Kidney (tissue), 14 donors: Measurements from ENCODE around the gene NRP1. TPM values are rescaled to one million over a fixed set of nuclear protein-coding genes. Genes with fewer than 3 reads are reported as not detected.
A peak's percentile ranks its signal among the peaks of the same experiment; 100 is the strongest.

Experiments
- DNase-seq, 5 donors: peaks; one replicate each; pipeline ENCODE4 v3.0.0-alpha.2; 2013 to 2020
- FAIRE-seq: peaks from 2 replicates; lab custom pipeline; 2012; peaks lifted over from hg19 to GRCh38; lab: Jason Lieb, UNC
- H3K27ac ChIP-seq, 2 donors: one replicate each; pipeline ENCODE4 v1.7.0; 2013; ENCODE audit warnings: low read depth in 2 of 2, low read length in 2 of 2, inconsistent platforms in 1 of 2
- H3K27me3 ChIP-seq: one replicate; pipeline ENCODE4 v1.7.1; 2013; ENCODE audit warnings: low read length, inconsistent platforms; ENCODE audit not compliant: control insufficient read depth, insufficient read depth
- H3K36me3 ChIP-seq, 3 donors: one replicate each; pipeline versions ENCODE4 v1.7.0 to v1.7.1; 2013; ENCODE audit warnings: low read length in 3 of 3, control low read depth in 1 of 3, inconsistent platforms in 1 of 3; ENCODE audit not compliant: insufficient read depth in 3 of 3, control insufficient read depth in 2 of 3
- H3K4me1 ChIP-seq, 3 donors: one replicate each; pipeline versions ENCODE4 v1.7.0 to v1.7.1; 2013; ENCODE audit warnings: low read length in 3 of 3, inconsistent platforms in 1 of 3, low read depth in 1 of 3; ENCODE audit not compliant: control insufficient read depth in 2 of 3, insufficient read depth in 2 of 3
- H3K4me3 ChIP-seq, 3 donors: one replicate each; pipeline versions ENCODE4 v1.7.0 to v1.8.1; 2013; ENCODE audit warnings: low read length in 3 of 3, control low read depth in 1 of 3, inconsistent platforms in 1 of 3
- H3K9ac ChIP-seq, 3 donors: one replicate each; pipeline versions ENCODE4 v1.7.0 to v1.7.1; 2013; ENCODE audit warnings: low read length in 3 of 3, control low read depth in 1 of 3, inconsistent platforms in 1 of 3
- H3K9me3 ChIP-seq, 3 donors: one replicate each; pipeline versions ENCODE4 v1.7.0 to v1.7.1; 2013; ENCODE audit warnings: low read length in 3 of 3, control low read depth in 1 of 3, inconsistent platforms in 1 of 3; ENCODE audit not compliant: control insufficient read depth in 2 of 3, insufficient read depth in 1 of 3
- intact Hi-C: fragments of 100-400 bp; cut with DNase I; formaldehyde crosslinking; loops from one replicate; pipeline ENCODE4 v1.11.1; 2022
- polyA plus RNA-seq: library from polyadenylated mRNA; stranded (reverse); fragments of 350-450 nt; fragmentation: Illumina TruSeq; extraction: RNeasy Lipid Tissue Mini Kit (QIAGEN cat#74804); gene quantifications from one replicate; pipeline ENCODE4 v1.2.3, GENCODE V29; 2014; ENCODE audit warnings: low read depth, low replicate concordance; ENCODE audit not compliant: insufficient read depth
- total RNA-seq: library from RNA; stranded (reverse); fragmentation: NEBNext Ultra II Directional; extraction: Animal tissue kit (Norgen Biotek cat#: 25700); gene quantifications from one replicate; pipeline ENCODE4 v1.2.1, GENCODE V29; 2021
- TF ChIP-seq, protein P1 (sequence below): IDR thresholded peaks from 3 replicates; pipeline ENCODE4 v1.5.1; 2012; ENCODE audit warnings: mild to moderate bottlenecking, moderate library complexity, borderline replicate concordance; ENCODE audit not compliant: insufficient read depth; ENCODE audit errors: extremely low read depth
- donor health status: control.
- donor health status: control.
- donor health status: control.
- donor health status: control.
- donor health status: control.
- donor health status: DM: yes; HTN: yes; CAD: no.
- donor health status: Normal renal cell carcinoma (clear cell type).

NRP1 gene
- total and polyA plus RNA-seq, 2 donors from 2014 or later: 40.5 to 243 TPM

DNA sequence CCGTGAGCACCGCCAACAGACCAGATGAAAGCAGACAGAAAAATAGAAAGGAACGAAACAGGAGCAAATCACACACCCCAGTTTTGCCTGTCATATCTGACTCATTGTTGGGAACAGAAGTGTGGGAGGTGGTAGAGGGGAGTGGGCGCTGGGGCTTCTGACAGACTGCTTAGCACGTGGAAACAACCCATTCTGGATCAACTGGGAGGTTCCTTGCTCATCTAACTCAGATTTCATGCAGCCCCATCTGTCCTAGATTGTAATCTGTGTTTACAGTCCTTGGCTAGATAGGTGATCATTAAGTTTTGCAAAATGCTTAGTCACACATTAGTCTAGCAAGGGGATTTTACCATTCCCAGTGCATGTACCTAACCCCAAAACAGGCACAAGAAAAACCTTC, 154.1 kb downstream of the NRP1 start:
- Histone ChIP-seq H3K4me1 (peaks cover 0 to 7% (median 0%) of the 10 kb centered on the region in 3 donors), H3K27ac (peak overlapping the region in 1 of 2 donors; percentile 52), H3K4me3 (no peak overlapping the region), H3K36me3 (peaks cover 2 to 32% (median 26%) of the 10 kb centered on the region in 3 donors), H3K9ac (no peak overlapping the region), H3K9me3 (no peaks in the 10 kb centered on the region), H3K27me3 (no peaks in the 10 kb centered on the region)
- no peak for DNase-seq
- TF ChIP-seq, protein P1, sequence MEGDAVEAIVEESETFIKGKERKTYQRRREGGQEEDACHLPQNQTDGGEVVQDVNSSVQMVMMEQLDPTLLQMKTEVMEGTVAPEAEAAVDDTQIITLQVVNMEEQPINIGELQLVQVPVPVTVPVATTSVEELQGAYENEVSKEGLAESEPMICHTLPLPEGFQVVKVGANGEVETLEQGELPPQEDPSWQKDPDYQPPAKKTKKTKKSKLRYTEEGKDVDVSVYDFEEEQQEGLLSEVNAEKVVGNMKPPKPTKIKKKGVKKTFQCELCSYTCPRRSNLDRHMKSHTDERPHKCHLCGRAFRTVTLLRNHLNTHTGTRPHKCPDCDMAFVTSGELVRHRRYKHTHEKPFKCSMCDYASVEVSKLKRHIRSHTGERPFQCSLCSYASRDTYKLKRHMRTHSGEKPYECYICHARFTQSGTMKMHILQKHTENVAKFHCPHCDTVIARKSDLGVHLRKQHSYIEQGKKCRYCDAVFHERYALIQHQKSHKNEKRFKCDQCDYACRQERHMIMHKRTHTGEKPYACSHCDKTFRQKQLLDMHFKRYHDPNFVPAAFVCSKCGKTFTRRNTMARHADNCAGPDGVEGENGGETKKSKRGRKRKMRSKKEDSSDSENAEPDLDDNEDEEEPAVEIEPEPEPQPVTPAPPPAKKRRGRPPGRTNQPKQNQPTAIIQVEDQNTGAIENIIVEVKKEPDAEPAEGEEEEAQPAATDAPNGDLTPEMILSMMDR: no peak
- intact Hi-C loops: no loop called here
- FAIRE-seq: no peak

GRCh38 chr10:33179067-33179466, 155.4 kb downstream of the NRP1 start:
- Histone ChIP-seq H3K36me3 (peaks cover 2 to 23% (median 22%) of the 10 kb centered on the region in 3 donors), H3K9ac (no peak overlapping the region), H3K27me3 (no peaks in the 10 kb centered on the region), H3K27ac (peak overlapping the region in 1 of 2 donors; percentile 62), H3K9me3 (no peaks in the 10 kb centered on the region), H3K4me3 (no peak overlapping the region), H3K4me1 (peaks cover 0 to 7% (median 0%) of the 10 kb centered on the region in 3 donors)
- TF ChIP-seq, protein P1: no peak
- intact Hi-C loops: no loop called here
- no peak for FAIRE-seq
- DNase-seq: no peak

- no peak for FAIRE-seq
- H3K27me3 ChIP-seq: no peaks in the 10 kb centered on the region
- H3K27ac ChIP-seq: peak overlapping the region in 1 of 2 donors; percentile 11
- TF ChIP-seq, protein P1: no peak
- peaks cover 0 to 7% (median 0%) of the 10 kb centered on the region in 3 donors for H3K4me1 ChIP-seq
- H3K36me3 ChIP-seq: peaks cover 2 to 22% (median 22%) of the 10 kb centered on the region in 3 donors
- H3K4me3 ChIP-seq: no peak overlapping the region
- DNase-seq: no peak
- intact Hi-C loops: no loop called here
- H3K9me3 ChIP-seq: no peaks in the 10 kb centered on the region
- H3K9ac ChIP-seq: no peak overlapping the region
These were observed 156.3 kb downstream of the NRP1 start for GRCh38 chr10:33178026-33178755.
